SK-N-SH (cell line): ENCODE results near the gene CDCP2. TPM values are rescaled to one million over a fixed set of nuclear protein-coding genes. Genes with fewer than 3 reads are reported as not detected.
"Not testable (repeated sequence)": the region's sequence is repeated elsewhere in the genome, so short reads cannot be mapped to it uniquely, and the experiment has no call there.

ENCODE experiments used
- CTCF ChIA-PET: fragments of 300-600, 350-600 bp; formaldehyde crosslinking; extraction: SDS; loops from one replicate; lab custom pipeline; 2021; lab: Yijun Ruan, JAX
- POLR2A ChIA-PET: fragments of 350-600 bp; sonication (Branson Sonifier 250); formaldehyde crosslinking; extraction: SDS; loops from one replicate; lab custom pipeline; 2020; ENCODE audit warnings: antibody characterized with exemption, inconsistent platforms; lab: Yijun Ruan, JAX
- DNase-seq: peaks from one replicate; pipeline ENCODE4 v3.0.0; 2012
- H2AFZ ChIP-seq: fragments of 200-600 bp; sonication (generic); 2 replicates; pipeline ENCODE4 v1.8.1; 2016; ENCODE audit warnings: antibody characterized with exemption, mild to moderate bottlenecking, low read depth
- H3F3A ChIP-seq: fragments of 200-600 bp; sonication (generic); replicated peaks from 2 replicates; pipeline ENCODE3; 2016; ENCODE audit warnings: antibody characterized with exemption, mild to moderate bottlenecking; ENCODE audit not compliant: insufficient read depth
- H3K27ac ChIP-seq, 2 experiments: fragments of 200-500 bp in 1 of 2; fragments of 200-600 bp in 1 of 2; sonication (Bioruptor generic) in 1 of 2; sonication (generic), shearing (Covaris generic) in 1 of 2; 2 replicates each; pipeline versions ENCODE4 v1.5.1 to v1.6.1; 2014 to 2016; ENCODE audit warnings: low read depth in 2 of 2, inconsistent platforms in 1 of 2, low read length in 1 of 2, mild to moderate bottlenecking in 1 of 2, mixed read lengths in 1 of 2
- H3K27me3 ChIP-seq: fragments of 200-600 bp; sonication (generic), shearing (Covaris generic); 2 replicates; pipeline ENCODE4 v1.6.1; 2016; ENCODE audit warnings: mixed run types; ENCODE audit not compliant: insufficient read depth
- H3K36me3 ChIP-seq, 2 experiments: fragments of 200-500 bp in 1 of 2; fragments of 200-600 bp in 1 of 2; sonication (Bioruptor generic) in 1 of 2; sonication (generic) in 1 of 2; replicated peaks in 1 of 2; 2 replicates each; pipeline versions ENCODE3 to v1.5.1; 2014 to 2016; ENCODE audit warnings: low read length in 1 of 2, mild to moderate bottlenecking in 1 of 2; ENCODE audit not compliant: insufficient read depth in 2 of 2, control insufficient read depth in 1 of 2
- H3K4me1 ChIP-seq, 2 experiments: fragments of 200-500 bp in 1 of 2; fragments of 200-600 bp in 1 of 2; sonication (Bioruptor generic) in 1 of 2; sonication (generic), shearing (Covaris generic) in 1 of 2; 2 replicates each; pipeline versions ENCODE4 v1.5.1 to v1.6.1; 2014 to 2016; ENCODE audit warnings: low read depth in 1 of 2, low read length in 1 of 2, mixed run types in 1 of 2; ENCODE audit not compliant: insufficient read depth in 2 of 2, control insufficient read depth in 1 of 2
- H3K4me2 ChIP-seq: fragments of 200-600 bp; sonication (generic), shearing (Covaris generic); 2 replicates; pipeline ENCODE4 v1.6.1; 2017; ENCODE audit warnings: mixed run types
- H3K4me3 ChIP-seq, 2 experiments: fragments of 200-500 bp in 1 of 2; fragments of 200-600 bp in 1 of 2; sonication (Bioruptor generic) in 1 of 2; sonication (generic), shearing (Covaris generic) in 1 of 2; 2 replicates each; pipeline versions ENCODE4 v1.5.1 to v1.8.1; 2014 to 2016; ENCODE audit warnings: low read depth in 2 of 2, inconsistent platforms in 1 of 2, low read length in 1 of 2, mild to moderate bottlenecking in 1 of 2, mixed read lengths in 1 of 2, moderate library complexity in 1 of 2
- H3K79me2 ChIP-seq: fragments of 200-600 bp; sonication (generic); 2 replicates; pipeline ENCODE4 v1.8.1; 2017; ENCODE audit warnings: mild to moderate bottlenecking; ENCODE audit not compliant: insufficient read depth
- H3K9ac ChIP-seq: fragments of 200-600 bp; sonication (generic); 2 replicates; pipeline ENCODE4 v1.6.1; 2017; ENCODE audit warnings: mixed run types
- H3K9me2 ChIP-seq: fragments of 200-600 bp; sonication (generic); 2 replicates; pipeline ENCODE4 v1.6.1; 2017; ENCODE audit warnings: mixed run types
- H3K9me3 ChIP-seq: fragments of 200-600 bp; sonication (generic); 2 replicates; pipeline ENCODE4 v1.6.1; 2017; ENCODE audit warnings: mixed run types, mild to moderate bottlenecking, moderate library complexity
- H4K20me1 ChIP-seq: fragments of 200-600 bp; sonication (generic); 2 replicates; pipeline ENCODE4 v1.6.1; 2017; ENCODE audit warnings: mild to moderate bottlenecking, mixed run types; ENCODE audit not compliant: insufficient read depth
- ELF1 ChIP-seq: IDR thresholded peaks from 2 replicates; pipeline ENCODE4 v1.4.0; 2012
- EZH2phosphoT487 ChIP-seq: fragments of 200-600 bp; sonication (generic); IDR thresholded peaks from 2 replicates; pipeline ENCODE4 v1.6.1; 2017; ENCODE audit warnings: low read depth, mixed run types, mild to moderate bottlenecking, antibody characterized with exemption, moderate library complexity, borderline replicate concordance
- FOSL2 ChIP-seq: IDR thresholded peaks from 2 replicates; pipeline ENCODE4 v1.4.0; 2012; ENCODE audit warnings: low read depth, mild to moderate bottlenecking, moderate library complexity, borderline replicate concordance
- FOXM1 ChIP-seq: IDR thresholded peaks from 2 replicates; pipeline ENCODE4 v1.4.0; 2012; ENCODE audit warnings: low read depth, mild to moderate bottlenecking
- GABPA ChIP-seq: IDR thresholded peaks from 2 replicates; pipeline ENCODE4 v1.4.0; 2012; ENCODE audit warnings: low read depth, mild to moderate bottlenecking
- JUND ChIP-seq: IDR thresholded peaks from 2 replicates; pipeline ENCODE4 v1.4.0; 2012
- MAX ChIP-seq: IDR thresholded peaks from 2 replicates; pipeline ENCODE4 v1.4.0; 2012; ENCODE audit warnings: low read depth
- MEF2A ChIP-seq: IDR thresholded peaks from 2 replicates; pipeline ENCODE4 v1.4.0; 2012; ENCODE audit warnings: low read depth, borderline replicate concordance
- MXI1 ChIP-seq: IDR thresholded peaks from 2 replicates; pipeline ENCODE4 v1.6.1; 2012; ENCODE audit warnings: mild to moderate bottlenecking, low read depth, low read length, improper control_type of control experiment
- NFIC ChIP-seq: IDR thresholded peaks from 2 replicates; pipeline ENCODE4 v1.4.0; 2012; ENCODE audit warnings: borderline replicate concordance
- PBX3 ChIP-seq: IDR thresholded peaks from 2 replicates; pipeline ENCODE4; 2012
- SMC3 ChIP-seq: IDR thresholded peaks from 2 replicates; pipeline ENCODE4 v1.6.1; 2012; ENCODE audit warnings: low read depth, low read length, improper control_type of control experiment
- YY1 ChIP-seq: IDR thresholded peaks from 2 replicates; pipeline ENCODE4 v1.4.0; 2012; ENCODE audit warnings: low read depth, mild to moderate bottlenecking
- WGBS: methylation state at CpG from one replicate; pipeline ENCODE4 v1.1.6; 2017; ENCODE audit warnings: low lambda C conversion rate; 5-methylcytosine and 5-hydroxymethylcytosine counted together
- polyA plus RNA-seq, 3 experiments: library from polyadenylated mRNA; depleted of rRNA; stranded (reverse); fragments of >200 nt; gene quantifications; 2 replicates each; pipeline ENCODE4 v1.2.3, GENCODE V29; 2012

Gene CDCP2
- polyA plus RNA-seq, 1 of the 3 experiments (the other 2 are of a cell fraction), result not detected

- H3K27ac ChIP-seq, result no peak overlapping the region
- H3K9me2 ChIP-seq, result no peaks in the 10 kb centered on the region
- H2AFZ ChIP-seq, result no peak overlapping the region
- H3K4me3 ChIP-seq, result no peak overlapping the region
- no peak overlapping the region for H3K4me2 ChIP-seq
- no peak for DNase-seq
- H3K27me3 ChIP-seq, result no peaks in the 10 kb centered on the region
- no peaks in the 10 kb centered on the region for H3K9me3 ChIP-seq
- H3K9ac ChIP-seq, result no peak overlapping the region
- CTCF ChIA-PET, result interaction anchor here (1.0 to 1.3 kb wide), 2 partner anchors 13 to 46 kb away, joined by 3 to 5 read pairs; no protein-coding TSS in a partner anchor
- H4K20me1 ChIP-seq, result no peaks in the 10 kb centered on the region
- H3F3A ChIP-seq, result no peaks in the 10 kb centered on the region
- no peaks in the 10 kb centered on the region for H3K36me3 ChIP-seq
- H3K79me2 ChIP-seq, result no peaks in the 10 kb centered on the region
- no peaks in the 10 kb centered on the region; a peak in 1 of 4 replicates for H3K4me1 ChIP-seq
- TF ChIP-seq JUND (peak; percentile 56; the same call in 1 of the 2 replicates), FOSL2 (peak; percentile 84), MEF2A (no peak), FOXM1 (no peak), PBX3 (peak; percentile 86)
- POLR2A ChIA-PET, result no interaction called here
- 50% methylated on average over 5 of the region's 9 CpGs for WGBS
Measured at GRCh38 chr1:54167422-54168139, 14.8 kb upstream of the CDCP2 start.

GRCh38 chr1:54166357-54166756, 13.6 kb upstream of the CDCP2 start:
- H2AFZ ChIP-seq, POLR2A ChIA-PET, H3K9me3 ChIP-seq, H3K4me2 ChIP-seq, H4K20me1 ChIP-seq, H3K9me2 ChIP-seq, H3F3A ChIP-seq, CTCF ChIA-PET, H3K9ac ChIP-seq, H3K79me2 ChIP-seq, H3K27ac ChIP-seq, DNase-seq, H3K36me3 ChIP-seq, H3K4me3 ChIP-seq, H3K4me1 ChIP-seq, H3K27me3 ChIP-seq: not testable (repeated sequence)
- 96% methylated on average over 8 of the region's 8 CpGs for WGBS

GRCh38 chr1:54165146-54165545, 12.3 kb upstream of the CDCP2 start:
- DNase-seq, result no peak
- Histone ChIP-seq H4K20me1 (no peaks in the 10 kb centered on the region), H3K9me3 (no peaks in the 10 kb centered on the region), H3K4me3 (no peak overlapping the region), H3K9ac (no peak overlapping the region), H3K79me2 (no peaks in the 10 kb centered on the region), H3K9me2 (no peaks in the 10 kb centered on the region), H3K27me3 (no peaks in the 10 kb centered on the region), H3K36me3 (no peaks in the 10 kb centered on the region), H3F3A (no peaks in the 10 kb centered on the region), H3K4me2 (no peak overlapping the region), H3K27ac (no peak overlapping the region), H3K4me1 (no peaks in the 10 kb centered on the region; a peak in 1 of 4 replicates), H2AFZ (no peak overlapping the region)
- TF ChIP-seq SMC3 (no peak), ELF1 (no peak), MAX (no peak), YY1 (no peak), NFIC (no peak), FOSL2 (no peak), MEF2A (no peak), MXI1 (no peak), GABPA (no peak), EZH2phosphoT487 (no peak)
- WGBS, result 84% methylated on average over 3 of the region's 15 CpGs
- ChIA-PET CTCF (no interaction called here), POLR2A (no interaction called here)
